Stomach (tissue), 4 donors: ENCODE measurements around the gene MEFV.

ENCODE experiments used
- EP300 ChIP-seq: sonication (generic); formaldehyde crosslinking; IDR thresholded peaks from one replicate; pipeline ENCODE4 v1.6.1; 2017; ENCODE audit warnings: antibody characterized with exemption
- TF ChIP-seq, protein P1 (sequence below), 7 experiments: fragments of 450-650 bp in 4 of 7; fragments of 200-600 bp in 3 of 7; sonication (generic) in 3 of 7; IDR thresholded peaks; one replicate each; pipeline ENCODE4 v1.5.1; 2016 to 2019; ENCODE audit warnings: antibody characterized with exemption in 7 of 7, control low read depth in 2 of 7, mild to moderate bottlenecking in 1 of 7

- TF ChIP-seq, protein P1, sequence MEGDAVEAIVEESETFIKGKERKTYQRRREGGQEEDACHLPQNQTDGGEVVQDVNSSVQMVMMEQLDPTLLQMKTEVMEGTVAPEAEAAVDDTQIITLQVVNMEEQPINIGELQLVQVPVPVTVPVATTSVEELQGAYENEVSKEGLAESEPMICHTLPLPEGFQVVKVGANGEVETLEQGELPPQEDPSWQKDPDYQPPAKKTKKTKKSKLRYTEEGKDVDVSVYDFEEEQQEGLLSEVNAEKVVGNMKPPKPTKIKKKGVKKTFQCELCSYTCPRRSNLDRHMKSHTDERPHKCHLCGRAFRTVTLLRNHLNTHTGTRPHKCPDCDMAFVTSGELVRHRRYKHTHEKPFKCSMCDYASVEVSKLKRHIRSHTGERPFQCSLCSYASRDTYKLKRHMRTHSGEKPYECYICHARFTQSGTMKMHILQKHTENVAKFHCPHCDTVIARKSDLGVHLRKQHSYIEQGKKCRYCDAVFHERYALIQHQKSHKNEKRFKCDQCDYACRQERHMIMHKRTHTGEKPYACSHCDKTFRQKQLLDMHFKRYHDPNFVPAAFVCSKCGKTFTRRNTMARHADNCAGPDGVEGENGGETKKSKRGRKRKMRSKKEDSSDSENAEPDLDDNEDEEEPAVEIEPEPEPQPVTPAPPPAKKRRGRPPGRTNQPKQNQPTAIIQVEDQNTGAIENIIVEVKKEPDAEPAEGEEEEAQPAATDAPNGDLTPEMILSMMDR (IDR thresholded peaks at IDR 0.05), result no peak
- TF ChIP-seq EP300, result no peak
Observed at GRCh38 chr16:3214904-3215600, 41.4 kb downstream of the MEFV start.
